DND-41 (cell line): ENCODE measurements around the gene DGKI.

ENCODE experiments used
- ATAC-seq: fragments of 200-7000 bp; cut with Tn5 transposase; 3 replicates; pipeline ENCODE4 v1.9.1; 2021; ENCODE audit warnings: low read depth; ENCODE audit not compliant: insufficient read depth
- DNase-seq: peaks from one replicate; pipeline ENCODE4 v3.0.0-alpha.2; 2020
- H2AFZ ChIP-seq: 2 replicates; pipeline ENCODE4 v1.6.0; 2012; ENCODE audit warnings: low read depth, low read length
- H3K27ac ChIP-seq: 2 replicates; pipeline ENCODE4 v1.5.1; 2012; ENCODE audit warnings: low read length, inconsistent platforms
- H3K27me3 ChIP-seq: fragments of 200-600 bp; sonication (generic); 2 replicates; pipeline ENCODE4 v1.6.0; 2012; ENCODE audit warnings: low read length, mild to moderate bottlenecking, inconsistent platforms; ENCODE audit not compliant: insufficient read depth, poor library complexity
- H3K36me3 ChIP-seq: 2 replicates; pipeline ENCODE4 v1.5.1; 2012; ENCODE audit warnings: low read length, inconsistent platforms; ENCODE audit not compliant: insufficient read depth
- H3K4me1 ChIP-seq: 2 replicates; pipeline ENCODE4 v1.5.1; 2012; ENCODE audit warnings: mild to moderate bottlenecking, low read length; ENCODE audit not compliant: insufficient read depth
- H3K4me2 ChIP-seq: 2 replicates; pipeline ENCODE4 v1.6.0; 2012; ENCODE audit warnings: mild to moderate bottlenecking, moderate library complexity, low read length, inconsistent platforms; ENCODE audit not compliant: insufficient read depth
- H3K4me3 ChIP-seq, 2 experiments: fragments of 200-600 bp in 1 of 2; shearing (Covaris generic) in 1 of 2; 2 replicates each; pipeline ENCODE4 v1.5.1; 2012 to 2016; ENCODE audit warnings: inconsistent platforms in 2 of 2, low read length in 2 of 2, mild to moderate bottlenecking in 2 of 2, low read depth in 1 of 2, moderate library complexity in 1 of 2
- H3K79me2 ChIP-seq: 2 replicates; pipeline ENCODE4 v1.6.0; 2012; ENCODE audit warnings: low read length, inconsistent platforms; ENCODE audit not compliant: insufficient read depth
- H3K9ac ChIP-seq: 2 replicates; pipeline ENCODE4 v1.6.0; 2012; ENCODE audit warnings: low read depth, mild to moderate bottlenecking, inconsistent platforms, low read length, moderate library complexity
- H3K9me3 ChIP-seq: 2 replicates; pipeline ENCODE4 v1.5.1; 2012; ENCODE audit warnings: low read length, moderate library complexity, mild to moderate bottlenecking, inconsistent platforms; ENCODE audit not compliant: insufficient read depth, severe bottlenecking
- H4K20me1 ChIP-seq: 2 replicates; pipeline ENCODE4 v1.6.0; 2012; ENCODE audit warnings: low read length; ENCODE audit not compliant: insufficient read depth
- EZH2 ChIP-seq: IDR thresholded peaks from 3 replicates; pipeline ENCODE4 v1.6.1; 2012; ENCODE audit warnings: borderline replicate concordance, low read depth, mild to moderate bottlenecking, moderate library complexity, low read length, inconsistent platforms; ENCODE audit not compliant: severe bottlenecking
- TF ChIP-seq, protein P1 (sequence below): IDR thresholded peaks from 2 replicates; pipeline ENCODE4 v1.5.1; 2012; ENCODE audit warnings: borderline replicate concordance, low read length, moderate library complexity, mild to moderate bottlenecking; ENCODE audit not compliant: poor library complexity, severe bottlenecking; ENCODE audit errors: extremely low read depth

DGKI gene

DNA sequence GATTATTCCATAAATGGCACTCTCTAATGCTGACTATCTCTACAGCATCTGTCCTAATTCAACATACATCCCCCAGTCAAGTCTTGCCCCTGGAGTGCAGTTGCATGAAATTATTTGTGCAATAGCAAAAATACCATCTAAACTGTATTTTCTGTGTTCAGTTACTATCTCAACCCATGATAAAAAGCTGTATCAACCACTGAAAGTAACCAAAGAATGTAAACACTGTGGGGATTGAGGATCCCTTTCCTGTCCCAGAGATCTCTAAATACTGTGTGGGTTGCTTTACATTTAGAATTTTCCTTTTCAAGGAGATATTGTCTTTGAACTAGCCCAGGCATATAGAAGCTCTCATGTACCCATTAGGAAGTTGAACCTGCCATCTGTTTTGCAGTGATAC lies 23.9 kb upstream of the DGKI start:
- Histone ChIP-seq H3K4me2 (no peak overlapping the region), H4K20me1 (no peaks in the 10 kb centered on the region), H3K4me1 (no peaks in the 10 kb centered on the region), H3K27me3 (no peaks in the 10 kb centered on the region), H3K36me3 (no peaks in the 10 kb centered on the region), H3K9me3 (peaks cover 10% of the 10 kb centered on the region), H3K27ac (no peak overlapping the region), H3K9ac (no peak overlapping the region), H2AFZ (no peak overlapping the region), H3K79me2 (no peaks in the 10 kb centered on the region), H3K4me3 (no peak overlapping the region)
- ATAC-seq (no peak), DNase-seq (no peak)
- no peak for TF ChIP-seq EZH2
- TF ChIP-seq, protein P1, sequence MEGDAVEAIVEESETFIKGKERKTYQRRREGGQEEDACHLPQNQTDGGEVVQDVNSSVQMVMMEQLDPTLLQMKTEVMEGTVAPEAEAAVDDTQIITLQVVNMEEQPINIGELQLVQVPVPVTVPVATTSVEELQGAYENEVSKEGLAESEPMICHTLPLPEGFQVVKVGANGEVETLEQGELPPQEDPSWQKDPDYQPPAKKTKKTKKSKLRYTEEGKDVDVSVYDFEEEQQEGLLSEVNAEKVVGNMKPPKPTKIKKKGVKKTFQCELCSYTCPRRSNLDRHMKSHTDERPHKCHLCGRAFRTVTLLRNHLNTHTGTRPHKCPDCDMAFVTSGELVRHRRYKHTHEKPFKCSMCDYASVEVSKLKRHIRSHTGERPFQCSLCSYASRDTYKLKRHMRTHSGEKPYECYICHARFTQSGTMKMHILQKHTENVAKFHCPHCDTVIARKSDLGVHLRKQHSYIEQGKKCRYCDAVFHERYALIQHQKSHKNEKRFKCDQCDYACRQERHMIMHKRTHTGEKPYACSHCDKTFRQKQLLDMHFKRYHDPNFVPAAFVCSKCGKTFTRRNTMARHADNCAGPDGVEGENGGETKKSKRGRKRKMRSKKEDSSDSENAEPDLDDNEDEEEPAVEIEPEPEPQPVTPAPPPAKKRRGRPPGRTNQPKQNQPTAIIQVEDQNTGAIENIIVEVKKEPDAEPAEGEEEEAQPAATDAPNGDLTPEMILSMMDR: no peak

DNA sequence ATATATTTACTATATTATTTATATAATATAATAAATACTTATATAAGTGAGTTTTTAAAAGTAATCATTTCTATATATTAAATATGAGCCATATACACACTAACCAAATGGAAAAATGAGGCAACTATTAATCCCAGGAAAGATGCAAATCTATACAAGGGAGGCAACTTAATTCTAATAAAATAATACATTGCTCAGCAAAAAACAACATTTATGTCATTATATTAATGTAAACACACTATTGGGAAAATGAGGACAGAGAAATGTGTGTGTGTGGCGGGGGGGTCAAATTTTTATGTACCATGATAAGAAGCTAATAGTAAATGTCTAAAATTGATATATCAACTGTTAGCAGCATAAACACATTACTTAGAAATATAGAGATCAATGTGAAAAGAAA lies 23.3 kb upstream of the DGKI start:
- ATAC-seq: no peak
- TF ChIP-seq, protein P1: no peak
- TF ChIP-seq EZH2: no peak

DNA sequence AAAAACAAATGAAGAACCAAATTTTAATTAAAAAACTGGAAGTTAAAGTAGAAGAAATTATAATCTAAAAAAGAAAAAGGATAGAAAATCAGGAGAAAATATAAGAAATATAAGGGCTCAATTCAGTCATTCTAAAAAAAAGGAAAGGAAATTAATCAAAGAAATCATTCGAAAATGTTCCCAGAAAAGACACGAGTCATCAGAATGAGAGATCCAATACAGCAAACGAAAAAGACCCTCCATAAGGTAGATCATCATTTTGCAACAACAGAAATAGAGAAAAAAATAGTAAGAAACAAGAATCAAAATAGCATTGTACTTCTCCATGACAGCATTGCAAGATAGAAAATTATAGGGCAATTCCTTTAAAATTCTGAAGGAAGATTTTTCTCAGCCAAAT lies 22.5 kb upstream of the DGKI start:
- Histone ChIP-seq H3K4me2 (no peak overlapping the region), H2AFZ (no peak overlapping the region), H3K79me2 (no peaks in the 10 kb centered on the region), H3K27ac (no peak overlapping the region), H3K4me3 (no peak overlapping the region), H3K9me3 (peaks cover 12% of the 10 kb centered on the region), H3K9ac (no peak overlapping the region), H3K36me3 (no peaks in the 10 kb centered on the region), H3K4me1 (no peaks in the 10 kb centered on the region), H3K27me3 (no peaks in the 10 kb centered on the region), H4K20me1 (no peaks in the 10 kb centered on the region)
- DNase-seq: no peak
- TF ChIP-seq EZH2: no peak
- TF ChIP-seq, protein P1: no peak
- no peak for ATAC-seq

More for the DNA sequence above, 23.3 kb upstream of the DGKI start:
- no peaks in the 10 kb centered on the region for H3K36me3 ChIP-seq
- no peak overlapping the region for H3K4me3 ChIP-seq
- H3K27ac ChIP-seq: no peak overlapping the region
- DNase-seq: no peak
- H3K27me3 ChIP-seq: no peaks in the 10 kb centered on the region
- H3K4me1 ChIP-seq: no peaks in the 10 kb centered on the region
- H2AFZ ChIP-seq: no peak overlapping the region
- H3K79me2 ChIP-seq: no peaks in the 10 kb centered on the region
- H3K9me3 ChIP-seq: peaks cover 12% of the 10 kb centered on the region
- no peak overlapping the region for H3K9ac ChIP-seq
- no peaks in the 10 kb centered on the region for H4K20me1 ChIP-seq
- no peak overlapping the region for H3K4me2 ChIP-seq

DNA sequence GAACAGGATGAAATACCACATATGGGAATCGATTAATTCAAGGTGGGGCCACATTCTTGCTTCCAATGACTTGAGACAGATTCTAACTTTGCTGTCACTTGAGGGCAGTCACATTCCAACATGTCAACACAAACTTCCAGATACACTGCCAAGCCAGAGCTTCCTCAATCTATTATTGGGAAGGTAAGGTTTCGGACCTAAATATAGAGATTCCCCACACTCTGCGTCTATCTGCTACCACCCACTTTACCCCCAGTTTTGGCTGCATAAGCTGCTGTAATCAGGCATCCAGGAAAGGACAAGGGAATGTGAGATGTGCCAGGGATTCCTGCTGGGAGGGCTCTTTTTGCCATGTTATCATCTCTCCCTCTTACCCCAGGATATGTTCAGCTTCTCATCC lies 20.5 kb upstream of the DGKI start:
- Histone ChIP-seq H3K36me3 (no peaks in the 10 kb centered on the region), H3K27ac (no peak overlapping the region), H3K9ac (no peak overlapping the region), H3K4me3 (no peak overlapping the region), H3K4me2 (no peak overlapping the region), H3K4me1 (no peaks in the 10 kb centered on the region), H2AFZ (no peak overlapping the region), H3K9me3 (peaks cover 12% of the 10 kb centered on the region), H3K27me3 (no peaks in the 10 kb centered on the region), H4K20me1 (no peaks in the 10 kb centered on the region), H3K79me2 (no peaks in the 10 kb centered on the region)
- DNase-seq (no peak), ATAC-seq (no peak)
- TF ChIP-seq EZH2: no peak
